ENCODE results near the gene TUBGCP6. TPM values are rescaled to one million over a fixed set of nuclear protein-coding genes. Genes with fewer than 3 reads are reported as not detected.

Gene TUBGCP6
- total RNA-seq, 1 donor from 2014 or later = 16.9 TPM

- TF ChIP-seq EZH2phosphoT487 (IDR thresholded peaks at IDR 0.05) = no peak
- no peak for TF ChIP-seq EZH2 (IDR thresholded peaks at IDR 0.05)
- DNase-seq (ENCODE audit: low spot score) = no peak
- Histone ChIP-seq H3K9ac (no peak overlapping the region), H3K4me1 (no peaks in the 10 kb centered on the region), H4K20me1 (ENCODE audit: low read depth) (peaks cover 18% of the 10 kb centered on the region), H3K4me3 (no peak overlapping the region), H3K79me2 (ENCODE audit: low read depth) (no peaks in the 10 kb centered on the region), H3K27ac (no peak overlapping the region), H3K36me3 (no peaks in the 10 kb centered on the region), H3F3A (ENCODE audit: low read depth) (no peaks in the 10 kb centered on the region), H2AFZ (replicated peaks) (no peak overlapping the region), H3K27me3 (no peaks in the 10 kb centered on the region), H3K4me2 (no peak overlapping the region), H3K9me3 (ENCODE audit: low read depth) (no peaks in the 10 kb centered on the region)
- H3K27me3 Mint-ChIP-seq (ENCODE audit: insufficient read depth, low read depth) = no peaks in the 10 kb centered on the region
- H3K4me1 Mint-ChIP-seq = no peaks in the 10 kb centered on the region
- no peaks in the 10 kb centered on the region for H3K9me3 Mint-ChIP-seq
- no peak overlapping the region for H3K4me3 Mint-ChIP-seq
- H3K27ac Mint-ChIP-seq = no peak overlapping the region
- peaks cover 6% of the 10 kb centered on the region for H3K36me3 Mint-ChIP-seq
These were observed 39.0 kb upstream of the TUBGCP6 start for GRCh38 chr22:50283821-50284220.

DNA sequence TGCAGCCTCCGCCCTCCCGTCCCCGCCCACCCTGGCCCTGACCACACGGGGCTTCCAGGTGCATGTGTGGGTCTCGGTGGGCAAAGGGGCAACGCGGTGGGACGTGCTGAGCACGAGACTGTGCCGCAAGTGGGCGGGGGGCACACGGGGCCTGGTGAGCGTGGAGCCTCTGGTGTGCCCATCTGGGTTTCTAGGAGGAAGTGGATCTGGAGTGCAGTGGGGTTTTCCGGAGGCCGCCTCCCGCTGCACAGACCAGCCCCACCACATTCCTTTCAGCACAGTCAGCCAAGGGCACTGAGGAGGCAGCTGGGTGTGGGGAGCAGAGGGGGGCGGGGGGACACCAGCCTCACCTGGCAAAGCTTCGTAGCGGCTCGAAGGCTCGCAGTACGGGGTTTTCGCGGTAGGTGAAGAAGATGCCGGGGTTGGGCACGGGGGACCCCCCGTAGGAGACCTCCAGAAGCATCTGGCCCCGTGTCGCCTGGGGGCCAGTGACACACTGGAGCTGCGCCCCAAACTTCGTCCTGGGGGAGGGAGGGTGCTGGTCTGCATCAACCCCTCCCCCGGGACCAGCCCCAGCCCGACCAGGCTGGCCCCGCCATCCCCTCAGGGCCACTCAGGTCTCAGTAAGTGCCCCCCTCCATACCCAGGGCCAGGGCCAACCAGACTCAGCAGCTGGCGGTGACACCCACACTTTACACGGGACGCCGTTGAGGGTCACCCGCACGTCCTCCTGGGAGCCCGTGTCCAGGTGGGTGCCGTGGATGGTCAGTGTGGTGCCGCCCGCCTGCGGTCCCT is 37.7 kb upstream of the TUBGCP6 start:
- Histone ChIP-seq H3K9me3 (ENCODE audit: low read depth) (no peaks in the 10 kb centered on the region), H3K27me3 (no peaks in the 10 kb centered on the region), H3K4me3 (no peak overlapping the region), H3K9ac (no peak overlapping the region), H3K27ac (no peak overlapping the region), H3K79me2 (ENCODE audit: low read depth) (no peaks in the 10 kb centered on the region), H4K20me1 (ENCODE audit: low read depth) (peaks cover 11% of the 10 kb centered on the region), H3K36me3 (no peaks in the 10 kb centered on the region), H2AFZ (replicated peaks) (no peak overlapping the region), H3F3A (ENCODE audit: low read depth) (no peaks in the 10 kb centered on the region), H3K4me1 (no peaks in the 10 kb centered on the region), H3K4me2 (no peak overlapping the region)
- Mint-ChIP-seq H3K36me3 (peaks cover 5% of the 10 kb centered on the region), H3K27ac (no peak overlapping the region), H3K9me3 (no peaks in the 10 kb centered on the region), H3K4me1 (no peaks in the 10 kb centered on the region), H3K4me3 (no peak overlapping the region), H3K27me3 (ENCODE audit: insufficient read depth, low read depth) (no peaks in the 10 kb centered on the region)
- TF ChIP-seq EZH2 (IDR thresholded peaks at IDR 0.05) (no peak), CTCF (IDR thresholded peaks at IDR 0.05) (no peak), EZH2phosphoT487 (IDR thresholded peaks at IDR 0.05) (no peak)
- no peak for DNase-seq (ENCODE audit: low spot score)

- H4K20me1 ChIP-seq (ENCODE audit: low read depth) = peaks cover 7% of the 10 kb centered on the region
- H3K4me1 Mint-ChIP-seq = no peaks in the 10 kb centered on the region
- no peaks in the 10 kb centered on the region for H3K4me1 ChIP-seq
- H3K36me3 ChIP-seq = no peaks in the 10 kb centered on the region
- TF ChIP-seq EZH2phosphoT487 (IDR thresholded peaks at IDR 0.05) = no peak
- no peak for TF ChIP-seq CTCF (IDR thresholded peaks at IDR 0.05)
- no peak for TF ChIP-seq EZH2 (IDR thresholded peaks at IDR 0.05)
- no peaks in the 10 kb centered on the region for H3F3A ChIP-seq (ENCODE audit: low read depth)
- no peaks in the 10 kb centered on the region for H3K9me3 Mint-ChIP-seq
- no peak overlapping the region for H3K27ac ChIP-seq
- no peak overlapping the region for H3K4me3 ChIP-seq
- no peaks in the 10 kb centered on the region for H3K27me3 Mint-ChIP-seq (ENCODE audit: insufficient read depth, low read depth)
- H3K79me2 ChIP-seq (ENCODE audit: low read depth) = no peaks in the 10 kb centered on the region
- no peak overlapping the region for H3K4me2 ChIP-seq
- no peak overlapping the region for H2AFZ ChIP-seq (replicated peaks)
- no peak overlapping the region for H3K27ac Mint-ChIP-seq
- no peak overlapping the region for H3K9ac ChIP-seq
- no peak overlapping the region for H3K4me3 Mint-ChIP-seq
- no peaks in the 10 kb centered on the region for H3K27me3 ChIP-seq
- peaks cover 10% of the 10 kb centered on the region for H3K36me3 Mint-ChIP-seq
- DNase-seq (ENCODE audit: low spot score) = no peak
- H3K9me3 ChIP-seq (ENCODE audit: low read depth) = no peaks in the 10 kb centered on the region
These were observed 37.1 kb upstream of the TUBGCP6 start for GRCh38 chr22:50281957-50282356.

GRCh38 chr22:50281384-50281760 is 36.5 kb upstream of the TUBGCP6 start:
- Mint-ChIP-seq H3K4me1 (no peaks in the 10 kb centered on the region), H3K36me3 (peaks cover 14% of the 10 kb centered on the region), H3K9me3 (no peaks in the 10 kb centered on the region), H3K27me3 (ENCODE audit: insufficient read depth, low read depth) (no peaks in the 10 kb centered on the region), H3K27ac (no peak overlapping the region), H3K4me3 (no peak overlapping the region)
- H4K20me1 ChIP-seq (ENCODE audit: low read depth) = peaks cover 6% of the 10 kb centered on the region
- H3K4me1 ChIP-seq = no peaks in the 10 kb centered on the region
- H3K27me3 ChIP-seq = no peaks in the 10 kb centered on the region
- no peak for TF ChIP-seq EZH2phosphoT487 (IDR thresholded peaks at IDR 0.05)
- TF ChIP-seq CTCF (IDR thresholded peaks at IDR 0.05) = no peak
- no peak for TF ChIP-seq EZH2 (IDR thresholded peaks at IDR 0.05)
- no peaks in the 10 kb centered on the region for H3K36me3 ChIP-seq
- H3K4me3 ChIP-seq = no peak overlapping the region
- peaks cover 6% of the 10 kb centered on the region for H3F3A ChIP-seq (ENCODE audit: low read depth)
- H3K9ac ChIP-seq = no peak overlapping the region
- H3K9me3 ChIP-seq (ENCODE audit: low read depth) = no peaks in the 10 kb centered on the region
- no peaks in the 10 kb centered on the region for H3K79me2 ChIP-seq (ENCODE audit: low read depth)
- no peak overlapping the region for H3K27ac ChIP-seq
- no peak overlapping the region for H3K4me2 ChIP-seq
- H2AFZ ChIP-seq (replicated peaks) = no peak overlapping the region
- DNase-seq (ENCODE audit: low spot score) = no peak

All from neural progenitor cell (in vitro differentiated cells).